GM21390 (cell line): ENCODE results near the gene SNN.
A peak's percentile ranks its signal among the peaks of the same experiment; 100 is the strongest.

Experiments
- ATAC-seq: cut with Tn5 transposase; IDR thresholded peaks from one replicate; pipeline ENCODE4 v1.9.1; 2021; ENCODE audit not compliant: unreplicated experiment

Gene SNN

GRCh38 chr16:11666103-11667055 lies 1.9 kb upstream of the SNN start:
- ATAC-seq, result no peak

GRCh38 chr16:11667221-11667823 lies 933 bp upstream of the SNN start:
- no peak for ATAC-seq

- no peak for ATAC-seq
Observed at GRCh38 chr16:11668623-11669379, 546 bp downstream of the SNN start.

GRCh38 chr16:11669380-11670146 lies 1.3 kb downstream of the SNN start:
- ATAC-seq, result no peak

GRCh38 chr16:11670171-11671131 lies 2.2 kb downstream of the SNN start:
- ATAC-seq, result peak; percentile 31

- no peak for ATAC-seq
Observed at GRCh38 chr16:11671271-11671670, 3.0 kb downstream of the SNN start.

- no peak for ATAC-seq
Observed at GRCh38 chr16:11671676-11672075, 3.4 kb downstream of the SNN start.

GRCh38 chr16:11672206-11673090 lies 4.2 kb downstream of the SNN start:
- no peak for ATAC-seq

- ATAC-seq, result no peak
Observed at GRCh38 chr16:11673091-11674000, 5.1 kb downstream of the SNN start.

- no peak for ATAC-seq
Observed at GRCh38 chr16:11674001-11674817, 6.0 kb downstream of the SNN start.

- no peak for ATAC-seq
Observed at GRCh38 chr16:11674818-11675560, 6.7 kb downstream of the SNN start.

GRCh38 chr16:11675561-11676511 lies 7.6 kb downstream of the SNN start:
- ATAC-seq, result no peak

- no peak for ATAC-seq
Observed at GRCh38 chr16:11676799-11677198, 8.5 kb downstream of the SNN start.

- ATAC-seq, result no peak
Observed at GRCh38 chr16:11677451-11677951, 9.2 kb downstream of the SNN start.
